BE2C (cell line): ENCODE measurements around the gene PLCB2.

Experiments used
- DNase-seq: peaks from one replicate; pipeline ENCODE4 v3.0.0-alpha.2; 2020
- H3K27me3 ChIP-seq: fragments of 250-450 bp; sonication (Bioruptor Pico); 2 replicates; pipeline ENCODE4 v1.5.1; 2020; ENCODE audit warnings: mild to moderate bottlenecking
- H3K36me3 ChIP-seq: fragments of 250-450 bp; sonication (Bioruptor Pico); 2 replicates; pipeline ENCODE4 v1.5.1; 2020; ENCODE audit warnings: mild to moderate bottlenecking
- H3K4me1 ChIP-seq: fragments of 250-450 bp; sonication (Bioruptor Pico); 2 replicates; pipeline ENCODE4 v1.5.1; 2020
- H3K4me3 ChIP-seq: 2 replicates; pipeline ENCODE4 v1.5.1; 2011; ENCODE audit warnings: low read depth, low read length
- H3K9me3 ChIP-seq: fragments of 250-450 bp; sonication (Bioruptor Pico); 2 replicates; pipeline ENCODE4 v1.5.1; 2020
- CTCF ChIP-seq: IDR thresholded peaks from 2 replicates; pipeline ENCODE4 v1.5.1; 2012; ENCODE audit warnings: mild to moderate bottlenecking, low read depth, low read length

Gene PLCB2

GRCh38 chr15:40352281-40352901 is 44.7 kb upstream of the PLCB2 start:
- H3K36me3 ChIP-seq: no peaks in the 10 kb centered on the region
- no peak for TF ChIP-seq CTCF
- no peaks in the 10 kb centered on the region for H3K9me3 ChIP-seq
- no peaks in the 10 kb centered on the region for H3K27me3 ChIP-seq
- H3K4me1 ChIP-seq: peaks cover 14% of the 10 kb centered on the region
- no peak for DNase-seq
- H3K4me3 ChIP-seq: no peak overlapping the region

GRCh38 chr15:40349163-40349562 is 41.4 kb upstream of the PLCB2 start:
- Histone ChIP-seq H3K9me3 (no peaks in the 10 kb centered on the region), H3K36me3 (no peaks in the 10 kb centered on the region), H3K4me3 (no peak overlapping the region), H3K27me3 (no peaks in the 10 kb centered on the region), H3K4me1 (peaks cover 10% of the 10 kb centered on the region)
- DNase-seq: no peak
- TF ChIP-seq CTCF: no peak

- Histone ChIP-seq H3K27me3 (no peaks in the 10 kb centered on the region), H3K9me3 (no peaks in the 10 kb centered on the region), H3K4me3 (no peak overlapping the region), H3K4me1 (peaks cover 3% of the 10 kb centered on the region), H3K36me3 (no peaks in the 10 kb centered on the region)
- DNase-seq: no peak
- no peak for TF ChIP-seq CTCF
Measured at GRCh38 chr15:40348474-40348870, 40.7 kb upstream of the PLCB2 start.

GRCh38 chr15:40347559-40348473 is 40.1 kb upstream of the PLCB2 start:
- no peak for TF ChIP-seq CTCF
- H3K9me3 ChIP-seq: no peaks in the 10 kb centered on the region
- no peak for DNase-seq
- no peak overlapping the region for H3K4me3 ChIP-seq
- no peaks in the 10 kb centered on the region for H3K27me3 ChIP-seq
- no peaks in the 10 kb centered on the region for H3K36me3 ChIP-seq
- H3K4me1 ChIP-seq: peaks cover 3% of the 10 kb centered on the region

GRCh38 chr15:40346579-40347558 is 39.1 kb upstream of the PLCB2 start:
- DNase-seq: no peak
- peaks cover 3% of the 10 kb centered on the region for H3K4me1 ChIP-seq
- H3K4me3 ChIP-seq: no peak overlapping the region
- H3K36me3 ChIP-seq: no peaks in the 10 kb centered on the region
- no peaks in the 10 kb centered on the region for H3K9me3 ChIP-seq
- no peaks in the 10 kb centered on the region for H3K27me3 ChIP-seq
- no peak for TF ChIP-seq CTCF
